IPS-15b (cell line): ENCODE measurements around the gene PSMD11.

Source experiments
- H3K27me3 ChIP-seq: one replicate; pipeline ENCODE4 v1.6.1; 2013; ENCODE audit warnings: low read length; ENCODE audit not compliant: control insufficient read depth, insufficient read depth
- H3K36me3 ChIP-seq: one replicate; pipeline ENCODE4 v1.6.1; 2013; ENCODE audit warnings: low read length; ENCODE audit not compliant: control insufficient read depth, insufficient read depth
- H3K4me1 ChIP-seq: one replicate; pipeline ENCODE4 v1.6.1; 2013; ENCODE audit warnings: mild to moderate bottlenecking, low read length; ENCODE audit not compliant: control insufficient read depth, insufficient read depth
- H3K4me3 ChIP-seq: one replicate; pipeline ENCODE4 v1.5.1; 2013; ENCODE audit warnings: low read depth, low read length
- H3K9ac ChIP-seq: one replicate; pipeline ENCODE4 v1.6.1; 2013; ENCODE audit warnings: low read depth, mild to moderate bottlenecking, low read length
- H3K9me3 ChIP-seq: one replicate; pipeline ENCODE4 v1.6.1; 2013; ENCODE audit warnings: mild to moderate bottlenecking, low read length; ENCODE audit not compliant: control insufficient read depth, insufficient read depth

PSMD11 gene

DNA sequence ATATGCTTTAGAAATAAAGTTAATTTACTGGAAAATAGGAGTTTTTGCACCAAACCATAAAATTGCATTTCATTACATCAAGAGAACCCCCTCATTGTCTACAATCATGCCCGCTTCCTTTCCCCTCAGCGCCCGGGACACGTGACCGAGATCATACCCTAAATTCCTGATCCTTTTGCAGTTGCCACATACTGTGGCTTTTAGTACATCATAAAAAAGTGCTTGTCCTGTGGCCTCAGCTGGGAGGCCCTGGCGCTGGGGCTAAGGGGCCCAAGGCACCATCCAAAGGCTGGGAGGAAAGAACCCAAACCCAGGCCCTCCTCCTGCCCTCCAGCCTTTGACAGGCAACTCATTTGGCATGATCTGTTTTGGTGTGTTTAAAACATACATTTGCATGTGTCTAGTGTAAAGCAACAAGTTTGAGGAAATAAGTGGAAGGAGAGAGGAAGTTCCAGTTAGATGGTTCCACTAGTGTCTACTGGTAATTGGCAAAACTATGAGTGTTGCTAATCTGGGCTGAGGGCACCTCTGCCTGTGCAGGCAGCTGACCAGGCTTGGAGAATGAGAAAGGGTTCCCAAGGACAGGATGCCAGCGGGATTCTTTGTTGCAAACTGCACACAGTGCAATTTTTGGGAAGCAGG lies 48.5 kb downstream of the PSMD11 start:
- Histone ChIP-seq H3K9ac (no peak overlapping the region), H3K27me3 (no peaks in the 10 kb centered on the region), H3K36me3 (peaks cover 14% of the 10 kb centered on the region), H3K4me1 (peaks cover 9% of the 10 kb centered on the region), H3K4me3 (no peak overlapping the region), H3K9me3 (no peaks in the 10 kb centered on the region)

DNA sequence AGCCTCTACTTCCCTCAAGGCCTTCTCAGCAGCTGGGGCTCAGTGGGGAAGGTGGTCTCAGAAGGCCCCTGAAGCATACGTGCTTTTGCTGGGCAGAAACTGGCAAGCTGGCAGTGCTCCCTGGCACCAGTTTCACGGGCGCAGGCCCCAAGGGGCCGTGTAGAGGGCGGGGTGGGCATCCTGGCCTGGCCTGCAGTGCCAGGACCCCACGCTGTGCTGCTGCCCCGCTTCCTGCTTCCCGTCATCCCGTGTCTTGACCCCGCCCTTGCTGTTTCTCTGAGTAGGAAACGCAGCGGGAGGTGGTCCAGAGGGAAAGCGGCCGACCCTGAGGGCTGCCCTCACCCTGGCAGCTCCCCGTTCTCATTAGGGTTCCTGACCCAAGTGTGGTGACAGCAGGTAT lies 49.3 kb downstream of the PSMD11 start:
- peaks cover 8% of the 10 kb centered on the region for H3K36me3 ChIP-seq
- H3K9me3 ChIP-seq, result no peaks in the 10 kb centered on the region
- no peak overlapping the region for H3K4me3 ChIP-seq
- peaks cover 3% of the 10 kb centered on the region for H3K4me1 ChIP-seq
- H3K27me3 ChIP-seq, result no peaks in the 10 kb centered on the region
- no peak overlapping the region for H3K9ac ChIP-seq

DNA sequence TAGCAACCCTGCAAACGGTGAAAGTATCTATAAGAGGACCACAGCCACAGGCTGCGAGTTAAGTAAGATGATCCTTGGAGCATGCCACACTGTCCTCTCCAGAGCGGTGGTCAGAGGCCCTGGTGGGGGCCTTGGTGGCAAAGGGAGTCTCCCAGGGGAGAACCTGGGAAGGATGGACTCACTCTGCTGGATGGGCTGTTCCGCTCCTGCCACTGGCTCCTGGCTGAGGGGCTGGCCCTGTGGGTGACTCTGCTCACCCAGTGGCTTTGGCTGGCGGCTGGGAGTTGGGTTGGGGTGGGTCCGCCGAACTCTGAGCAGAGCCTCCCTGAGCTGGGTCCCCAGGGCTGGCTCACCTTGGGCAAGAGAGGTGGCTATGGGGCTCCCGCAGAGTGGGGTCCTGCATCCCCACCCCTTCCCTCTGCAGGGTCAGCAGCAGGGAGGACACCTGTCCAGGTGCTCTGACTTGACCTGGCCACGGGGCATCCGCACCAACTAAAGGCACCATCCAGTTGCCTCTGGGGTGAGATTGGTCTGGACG lies 49.7 kb downstream of the PSMD11 start:
- H3K36me3 ChIP-seq, result peaks cover 5% of the 10 kb centered on the region
- peaks cover 3% of the 10 kb centered on the region for H3K4me1 ChIP-seq
- H3K4me3 ChIP-seq, result no peak overlapping the region
- no peaks in the 10 kb centered on the region for H3K27me3 ChIP-seq
- H3K9ac ChIP-seq, result no peak overlapping the region
- H3K9me3 ChIP-seq, result no peaks in the 10 kb centered on the region

DNA sequence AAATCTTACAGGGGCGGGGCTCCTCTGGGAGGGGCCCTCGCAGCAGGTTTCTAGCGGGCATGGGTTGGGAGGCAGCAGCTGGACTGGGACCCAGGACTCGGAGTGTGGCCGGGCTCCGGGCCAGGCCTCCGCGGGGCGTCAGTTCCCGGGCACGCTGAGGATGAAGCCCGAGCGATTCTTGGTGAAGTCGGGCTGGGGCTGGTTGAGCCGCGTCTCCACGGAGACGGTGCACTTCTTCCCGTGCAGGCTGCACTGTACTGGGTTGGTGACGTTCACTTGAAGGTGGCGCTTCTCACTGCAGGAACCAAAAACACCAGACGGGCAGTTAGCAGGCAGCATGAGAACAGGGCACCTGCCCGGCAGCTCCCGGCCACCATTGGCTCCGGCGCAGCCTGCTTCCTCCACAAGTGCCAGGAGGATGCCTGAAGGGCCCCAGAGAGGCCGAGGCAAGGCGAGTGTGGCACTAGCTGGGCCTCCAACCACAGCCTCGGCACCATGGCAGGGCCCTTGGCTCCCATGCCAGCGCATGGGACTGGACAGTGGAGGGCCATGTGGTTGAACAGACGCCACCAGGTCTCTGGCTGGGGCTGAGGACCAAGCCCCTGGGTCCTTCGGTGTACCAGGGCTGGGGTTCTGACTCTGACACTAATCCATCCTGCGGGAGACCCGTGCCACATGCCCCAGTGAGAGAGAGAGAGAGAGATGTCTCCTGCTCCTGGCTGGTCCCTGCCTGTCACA lies 50.5 kb downstream of the PSMD11 start:
- Histone ChIP-seq H3K4me1 (no peaks in the 10 kb centered on the region), H3K4me3 (no peak overlapping the region), H3K9ac (no peak overlapping the region), H3K27me3 (no peaks in the 10 kb centered on the region), H3K9me3 (no peaks in the 10 kb centered on the region), H3K36me3 (peaks cover 5% of the 10 kb centered on the region)

DNA sequence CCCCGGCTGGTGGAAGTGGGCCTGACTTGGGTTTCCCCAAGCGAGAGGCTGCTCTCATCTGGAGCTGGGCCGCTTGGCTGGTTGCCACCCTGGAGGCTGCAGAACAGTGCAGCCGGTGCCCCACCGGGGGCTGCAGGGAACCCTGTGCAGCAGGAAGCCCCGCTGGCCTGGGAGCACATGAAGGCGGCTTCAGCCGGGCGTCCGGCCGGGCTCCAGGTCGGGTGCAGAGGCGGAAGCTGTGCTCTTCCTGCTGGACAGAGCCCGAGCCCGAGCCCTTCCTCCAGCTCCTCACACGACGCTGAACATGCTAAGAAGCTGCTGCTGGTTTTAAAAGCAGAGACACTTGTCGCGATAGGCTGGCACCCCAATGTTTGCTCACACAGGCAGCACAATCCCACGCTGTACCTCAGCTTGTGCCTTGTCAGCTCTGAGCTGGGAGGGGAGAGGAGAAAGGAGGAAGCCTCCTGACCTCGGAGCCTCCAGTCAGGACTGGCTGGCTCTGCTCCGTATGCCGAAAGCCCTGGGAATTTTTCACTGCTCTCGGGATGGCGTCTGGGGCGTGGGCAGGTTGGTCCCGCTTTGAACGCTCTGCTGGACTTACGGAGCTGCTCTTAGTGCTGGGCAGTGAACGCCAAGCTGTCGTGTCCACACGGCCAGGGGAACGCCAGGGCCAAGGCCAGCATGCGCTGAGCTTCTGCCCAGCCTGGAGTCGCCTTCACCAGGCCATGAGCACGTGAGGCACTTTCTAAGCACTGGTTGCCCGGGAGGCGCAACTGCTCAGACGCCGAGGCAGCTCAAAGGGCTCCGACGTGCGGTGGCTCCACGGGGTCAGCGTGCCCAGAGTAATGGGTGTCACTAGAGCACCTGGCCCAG lies 51.3 kb downstream of the PSMD11 start:
- H3K9ac ChIP-seq, result no peak overlapping the region

DNA sequence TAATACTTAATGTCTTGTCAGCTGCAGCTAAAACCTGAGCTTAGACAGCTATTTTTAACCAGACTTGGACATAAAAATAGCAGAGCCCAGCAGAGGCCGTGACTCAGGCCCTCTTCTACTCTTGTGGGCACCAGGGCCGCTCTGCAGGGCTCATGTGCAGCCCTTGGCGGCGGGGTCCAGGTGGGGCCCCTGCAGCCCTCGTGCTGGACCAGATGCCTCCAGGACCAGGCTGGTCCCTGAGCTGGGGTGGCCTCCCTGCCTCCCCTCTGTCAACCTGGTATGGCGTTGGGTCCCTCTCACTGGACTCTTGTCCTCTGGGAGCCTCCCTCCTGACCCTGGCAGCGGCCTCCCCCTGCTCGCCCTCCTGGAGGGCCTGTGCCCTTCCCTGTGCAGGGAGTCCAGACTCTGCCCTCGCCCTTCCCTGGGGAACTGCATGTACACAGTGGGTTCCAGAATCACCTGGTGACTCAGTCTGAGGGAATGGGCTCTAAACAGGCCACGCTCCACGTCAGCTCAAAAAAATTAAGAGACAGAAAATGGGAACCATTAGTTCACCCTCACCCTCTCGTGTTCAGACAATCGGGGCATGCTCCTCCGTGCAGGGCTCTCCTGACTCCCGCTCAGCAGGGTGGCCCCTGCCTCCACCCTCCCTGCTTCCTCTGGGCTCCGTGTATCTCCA lies 52.2 kb downstream of the PSMD11 start:
- H3K4me3 ChIP-seq, result no peak overlapping the region
- no peaks in the 10 kb centered on the region for H3K27me3 ChIP-seq
- no peak overlapping the region for H3K9ac ChIP-seq
- no peaks in the 10 kb centered on the region for H3K9me3 ChIP-seq
- H3K4me1 ChIP-seq, result no peaks in the 10 kb centered on the region
- H3K36me3 ChIP-seq, result no peaks in the 10 kb centered on the region

More for the DNA sequence above, 51.3 kb downstream of the PSMD11 start:
- Histone ChIP-seq H3K4me3 (no peak overlapping the region), H3K27me3 (no peaks in the 10 kb centered on the region), H3K36me3 (no peaks in the 10 kb centered on the region), H3K4me1 (no peaks in the 10 kb centered on the region), H3K9me3 (no peaks in the 10 kb centered on the region)

DNA sequence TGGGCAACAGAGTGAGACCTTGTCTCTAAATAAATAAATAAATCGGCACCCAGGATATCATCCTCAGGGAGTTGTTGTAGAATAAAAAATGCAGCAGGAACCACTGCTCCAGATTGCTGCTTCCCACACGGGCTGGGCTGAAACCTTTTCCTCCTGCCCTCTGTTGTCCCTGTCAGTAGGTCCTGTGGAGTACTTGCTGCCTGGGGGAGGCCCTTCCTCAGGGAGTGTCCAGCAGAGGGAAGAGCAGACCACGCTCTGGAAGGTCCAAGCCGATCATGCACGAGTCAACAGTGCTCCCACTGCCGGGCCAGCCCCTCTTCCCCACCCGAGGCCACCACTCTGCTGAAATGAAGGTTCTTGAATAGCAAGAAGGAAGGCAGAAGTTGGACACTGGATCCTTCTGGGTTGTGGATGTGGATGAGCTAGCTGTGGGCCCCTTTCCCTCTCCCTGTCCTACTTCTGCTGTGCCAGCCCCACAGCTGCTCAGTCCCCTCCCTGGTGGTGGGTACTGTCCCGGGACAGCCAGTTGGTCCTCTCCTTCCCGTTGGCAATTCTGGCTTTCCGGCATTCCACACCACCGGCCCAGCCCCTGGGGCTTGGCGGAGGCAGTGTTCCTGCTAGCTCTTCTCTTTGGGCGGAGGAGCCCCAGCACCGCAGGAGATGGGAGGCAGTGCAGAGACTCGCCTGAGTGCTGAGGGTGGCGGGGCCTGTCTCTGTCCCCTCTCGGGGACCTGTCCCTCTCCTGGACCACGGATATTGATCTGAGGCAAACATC lies 53.3 kb downstream of the PSMD11 start:
- Histone ChIP-seq H3K9ac (no peak overlapping the region), H3K27me3 (no peaks in the 10 kb centered on the region), H3K36me3 (no peaks in the 10 kb centered on the region), H3K4me1 (no peaks in the 10 kb centered on the region), H3K9me3 (no peaks in the 10 kb centered on the region), H3K4me3 (no peak overlapping the region)

DNA sequence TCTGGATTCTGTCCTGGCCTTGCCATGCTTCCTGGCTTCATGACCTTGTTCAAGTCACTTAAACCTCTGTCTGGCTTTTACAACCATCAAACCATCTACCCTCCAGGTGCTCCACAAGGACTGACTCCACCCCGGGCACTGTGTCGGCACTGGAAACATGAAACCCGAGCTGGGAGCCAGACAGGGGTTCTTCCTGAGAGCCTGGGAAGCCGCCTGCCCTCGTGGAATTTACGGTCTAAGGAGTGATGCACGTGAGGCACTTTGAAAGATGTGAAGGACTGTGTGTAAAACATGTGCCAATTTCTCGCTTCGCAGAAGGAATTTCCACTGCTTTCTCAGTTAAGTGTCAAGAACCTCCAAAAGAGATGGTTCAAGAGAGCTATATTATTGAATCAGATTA lies 54.1 kb downstream of the PSMD11 start:
- Histone ChIP-seq H3K9ac (no peak overlapping the region), H3K4me3 (no peak overlapping the region), H3K4me1 (no peaks in the 10 kb centered on the region), H3K9me3 (no peaks in the 10 kb centered on the region), H3K27me3 (no peaks in the 10 kb centered on the region), H3K36me3 (no peaks in the 10 kb centered on the region)

DNA sequence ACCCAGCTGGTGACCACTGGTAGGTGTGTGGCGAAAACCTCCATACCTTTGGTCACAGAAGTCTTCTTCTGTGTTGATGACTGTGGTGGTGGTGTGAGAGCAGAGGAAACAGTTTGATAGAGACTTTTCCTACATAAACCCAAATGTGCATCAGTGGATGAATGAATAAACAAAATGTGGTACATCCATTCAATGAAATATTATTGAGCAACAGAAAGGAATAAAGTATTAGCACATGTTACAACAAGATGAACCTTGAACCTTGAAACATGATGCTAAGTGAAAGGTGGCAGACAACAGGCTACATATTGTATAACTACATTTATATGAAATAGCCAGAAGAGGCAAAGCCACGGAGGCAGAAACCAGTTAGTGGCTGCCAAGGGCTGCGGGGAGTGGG lies 57.7 kb downstream of the PSMD11 start:
- Histone ChIP-seq H3K4me1 (no peaks in the 10 kb centered on the region), H3K9me3 (no peaks in the 10 kb centered on the region), H3K36me3 (no peaks in the 10 kb centered on the region), H3K27me3 (no peaks in the 10 kb centered on the region), H3K4me3 (no peak overlapping the region), H3K9ac (no peak overlapping the region)

DNA sequence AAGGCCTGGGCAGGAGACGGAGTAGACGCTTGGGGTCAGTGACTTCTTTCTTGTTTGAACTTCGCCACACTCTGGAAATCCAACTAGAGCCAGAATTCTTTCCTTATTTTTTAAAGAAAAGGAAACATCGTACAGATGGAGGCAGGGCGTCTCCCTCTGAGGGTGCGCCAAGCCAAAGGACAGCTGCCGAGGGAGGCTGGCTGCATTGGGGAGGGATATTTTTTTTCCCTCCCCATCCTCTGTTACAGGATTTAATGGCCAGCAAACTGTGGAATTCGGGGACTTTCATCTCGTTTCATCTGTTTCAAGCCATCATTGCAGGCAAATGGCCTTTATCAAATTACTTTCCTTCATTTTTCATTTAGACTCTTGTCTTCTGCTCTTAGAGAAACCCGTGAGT lies 58.4 kb downstream of the PSMD11 start:
- Histone ChIP-seq H3K9ac (no peak overlapping the region), H3K4me1 (no peaks in the 10 kb centered on the region), H3K36me3 (no peaks in the 10 kb centered on the region), H3K4me3 (no peak overlapping the region), H3K9me3 (no peaks in the 10 kb centered on the region), H3K27me3 (no peaks in the 10 kb centered on the region)
